H1 (cell line): ENCODE data around the gene TNFAIP1. TPM values are rescaled to one million over a fixed set of nuclear protein-coding genes. Genes with fewer than 3 reads are reported as not detected.

ENCODE experiments used
- CTCF ChIA-PET: fragments of 300-600 bp; sonication (Branson Sonifier 250); formaldehyde crosslinking; loops from one replicate; lab custom pipeline; 2021; ENCODE audit not compliant: partially characterized antibody; lab: Charles Lee
- POLR2A ChIA-PET: fragments of 300-600 bp; sonication (Branson Sonifier 250); formaldehyde crosslinking; loops from one replicate; lab custom pipeline; 2021; ENCODE audit warnings: inconsistent platforms; ENCODE audit not compliant: partially characterized antibody; lab: Charles Lee
- DNase-seq, 2 experiments: peaks; one replicate each; pipeline versions ENCODE4 v3.0.0 to v3.0.0-alpha.2; 2010 to 2022; ENCODE audit warnings: low spot score in 2 of 2, low read depth in 1 of 2, mixed read lengths in 1 of 2
- FAIRE-seq: peaks from 2 replicates; lab custom pipeline; 2011; peaks lifted over from hg19 to GRCh38; lab: Jason Lieb, UNC
- H2AFZ ChIP-seq: 2 replicates; pipeline ENCODE4 v1.8.1; 2012; ENCODE audit warnings: low read length, inconsistent platforms
- H2AK5ac ChIP-seq: 2 replicates; pipeline ENCODE4 v1.6.1; 2013; ENCODE audit warnings: low read depth, low read length
- H2BK120ac ChIP-seq: replicated peaks from 2 replicates; pipeline ENCODE3; 2013; ENCODE audit warnings: low read depth, low read length, inconsistent platforms
- H2BK12ac ChIP-seq: 2 replicates; pipeline ENCODE4 v1.6.1; 2013; ENCODE audit warnings: low read depth, low read length
- H2BK15ac ChIP-seq: 2 replicates; pipeline ENCODE4 v1.6.1; 2013; ENCODE audit warnings: low read length
- H2BK20ac ChIP-seq: 2 replicates; pipeline ENCODE4 v1.6.1; 2013; ENCODE audit warnings: low read length
- H2BK5ac ChIP-seq: 2 replicates; pipeline ENCODE4 v1.6.1; 2013; ENCODE audit warnings: low read depth, low read length
- H3K14ac ChIP-seq: 2 replicates; pipeline ENCODE4 v1.6.1; 2013; ENCODE audit warnings: inconsistent platforms; ENCODE audit not compliant: insufficient read length
- H3K18ac ChIP-seq: 2 replicates; pipeline ENCODE4 v1.6.1; 2013; ENCODE audit warnings: low read length; ENCODE audit errors: extremely low read depth
- H3K23ac ChIP-seq: 2 replicates; pipeline ENCODE4 v1.6.1; 2013; ENCODE audit warnings: inconsistent platforms; ENCODE audit not compliant: insufficient read length
- H3K23me2 ChIP-seq: 2 replicates; pipeline ENCODE4 v1.6.1; 2013; ENCODE audit warnings: low read depth, low read length
- H3K27ac ChIP-seq: 2 replicates; pipeline ENCODE4 v1.6.1; 2011; ENCODE audit warnings: low read depth, low read length, inconsistent platforms
- H3K27me3 ChIP-seq, 4 experiments: replicated peaks in 1 of 4; 1 replicate in 1 of 4; 2 replicates in 3 of 4; pipeline versions ENCODE4 v1.6.1 to v1.8.1; 2011 to 2013; ENCODE audit warnings: low read length in 3 of 4, mild to moderate bottlenecking in 3 of 4, inconsistent platforms in 2 of 4, mixed read lengths in 2 of 4, moderate library complexity in 1 of 4; ENCODE audit not compliant: control insufficient read depth in 3 of 4, insufficient read depth in 3 of 4; ENCODE audit errors: extremely low read depth in 1 of 4
- H3K36me3 ChIP-seq, 4 experiments: 2 replicates each; pipeline versions ENCODE4 v1.6.1 to v1.8.1; 2011 to 2013; ENCODE audit warnings: mild to moderate bottlenecking in 4 of 4, low read length in 3 of 4, moderate library complexity in 2 of 4, control low read depth in 1 of 4, inconsistent platforms in 1 of 4; ENCODE audit not compliant: insufficient read depth in 4 of 4, control insufficient read depth in 2 of 4
- H3K4ac ChIP-seq: replicated peaks from 2 replicates; pipeline ENCODE3; 2013; ENCODE audit warnings: low read length, low read depth, mixed read lengths, inconsistent platforms; ENCODE audit not compliant: insufficient read length
- H3K4me1 ChIP-seq, 4 experiments: replicated peaks in 1 of 4; 1 replicate in 1 of 4; 2 replicates in 3 of 4; pipeline versions ENCODE4 v1.6.1 to v1.8.1; 2011 to 2013; ENCODE audit warnings: low read length in 3 of 4, inconsistent platforms in 2 of 4, mixed read lengths in 1 of 4; ENCODE audit not compliant: insufficient read depth in 4 of 4, control insufficient read depth in 3 of 4
- H3K4me2 ChIP-seq, 2 experiments: 2 replicates each; pipeline versions ENCODE4 v1.6.1 to v1.8.1; 2011 to 2013; ENCODE audit warnings: low read depth in 2 of 2, low read length in 2 of 2, control low read depth in 1 of 2, inconsistent platforms in 1 of 2, mild to moderate bottlenecking in 1 of 2; ENCODE audit not compliant: insufficient read depth in 1 of 2
- H3K4me3 ChIP-seq, 4 experiments: fragments of 200-600, 300-600 bp in 1 of 4; sonication (generic), shearing (Covaris generic), sonication (Bioruptor Twin) in 1 of 4; 2 replicates each; pipeline versions ENCODE4 v1.5.1 to v1.8.1; 2011 to 2016; ENCODE audit warnings: low read length in 4 of 4, low read depth in 3 of 4, control low read depth in 2 of 4, inconsistent platforms in 2 of 4, mild to moderate bottlenecking in 2 of 4, mixed read lengths in 1 of 4, moderate library complexity in 1 of 4; ENCODE audit not compliant: insufficient read depth in 2 of 4; ENCODE audit errors: extremely low read depth in 1 of 4
- H3K56ac ChIP-seq: replicated peaks from 2 replicates; pipeline ENCODE3; 2013; ENCODE audit warnings: low read depth, mild to moderate bottlenecking, mixed read lengths, low read length, inconsistent platforms; ENCODE audit not compliant: insufficient read length
- H3K79me1 ChIP-seq: 2 replicates; pipeline ENCODE4 v1.6.1; 2013; ENCODE audit warnings: low read depth, low read length, control low read depth
- H3K79me2 ChIP-seq, 2 experiments: 2 replicates each; pipeline versions ENCODE4 v1.6.1 to v1.8.1; 2012 to 2013; ENCODE audit warnings: low read length in 2 of 2, mild to moderate bottlenecking in 2 of 2, inconsistent platforms in 1 of 2; ENCODE audit not compliant: insufficient read depth in 2 of 2, control insufficient read depth in 1 of 2
- H3K9ac ChIP-seq, 4 experiments: replicated peaks in 1 of 4; 1 replicate in 1 of 4; 2 replicates in 3 of 4; pipeline versions ENCODE4 v1.6.1 to v1.8.1; 2011 to 2013; ENCODE audit warnings: low read depth in 3 of 4, low read length in 3 of 4, control low read depth in 2 of 4, mild to moderate bottlenecking in 2 of 4, moderate library complexity in 2 of 4, inconsistent platforms in 1 of 4; ENCODE audit errors: extremely low read depth in 1 of 4
- H3K9me3 ChIP-seq, 2 experiments: 2 replicates each; pipeline versions ENCODE4 v1.6.1 to v1.8.1; 2012 to 2013; ENCODE audit warnings: mild to moderate bottlenecking in 2 of 2, moderate library complexity in 2 of 2, control low read depth in 1 of 2, inconsistent platforms in 1 of 2, low read depth in 1 of 2, low read length in 1 of 2, mixed read lengths in 1 of 2; ENCODE audit not compliant: insufficient read depth in 2 of 2
- H4K20me1 ChIP-seq, 2 experiments: replicated peaks in 1 of 2; 2 replicates each; pipeline versions ENCODE3 to v1.8.1; 2011 to 2013; ENCODE audit warnings: inconsistent platforms in 2 of 2, low read length in 2 of 2, mild to moderate bottlenecking in 1 of 2; ENCODE audit not compliant: insufficient read depth in 2 of 2, control insufficient read depth in 1 of 2
- H4K5ac ChIP-seq: 2 replicates; pipeline ENCODE4 v1.6.1; 2013; ENCODE audit warnings: low read length, low read depth, mixed read lengths, inconsistent platforms; ENCODE audit not compliant: insufficient read length
- H4K8ac ChIP-seq: 2 replicates; pipeline ENCODE4 v1.8.0; 2013; ENCODE audit warnings: mild to moderate bottlenecking, moderate library complexity, low read length, inconsistent platforms; ENCODE audit not compliant: insufficient read depth; ENCODE audit errors: extremely low read depth
- H4K91ac ChIP-seq: replicated peaks from 2 replicates; pipeline ENCODE3; 2013; ENCODE audit warnings: low read length, mixed read lengths, inconsistent platforms; ENCODE audit not compliant: insufficient read length
- BCL11A ChIP-seq, 2 experiments: IDR thresholded peaks; one replicate each; pipeline ENCODE4 v1.6.1; 2011; ENCODE audit warnings: low read depth in 2 of 2, low read length in 2 of 2, mild to moderate bottlenecking in 2 of 2
- BRCA1 ChIP-seq: IDR thresholded peaks from 2 replicates; pipeline ENCODE4 v1.6.1; 2012; ENCODE audit warnings: low read depth, low read length, improper control_type of control experiment
- CBX8 ChIP-seq: fragments of 300-800, 300-1000 bp; sonication (generic); IDR thresholded peaks from 2 replicates; pipeline ENCODE4 v1.7.1; 2016; ENCODE audit warnings: low read depth, low read length, borderline replicate concordance
- EGR1 ChIP-seq: IDR thresholded peaks from 2 replicates; pipeline ENCODE4 v1.6.1; 2011; ENCODE audit warnings: low read depth, low read length, borderline replicate concordance
- EZH2 ChIP-seq: fragments of 200-600 bp; sonication (generic); IDR thresholded peaks from 2 replicates; pipeline ENCODE4 v1.7.1; 2012; ENCODE audit warnings: low read depth, mild to moderate bottlenecking, moderate library complexity, low read length, inconsistent platforms; ENCODE audit not compliant: severe bottlenecking
- GTF2F1 ChIP-seq: IDR thresholded peaks from 2 replicates; pipeline ENCODE4 v1.6.1; 2012; ENCODE audit warnings: low read depth, low read length, improper control_type of control experiment, borderline replicate concordance
- SIX5 ChIP-seq: IDR thresholded peaks from 2 replicates; pipeline ENCODE4 v1.6.1; 2011; ENCODE audit warnings: mild to moderate bottlenecking, low read depth, low read length
- SP2 ChIP-seq: IDR thresholded peaks from 2 replicates; pipeline ENCODE4 v1.6.1; 2012; ENCODE audit warnings: mild to moderate bottlenecking, low read length, inconsistent platforms
- SUZ12 ChIP-seq: fragments of 200-600 bp; sonication (generic); IDR thresholded peaks from 2 replicates; pipeline ENCODE4 v1.6.1; 2012; ENCODE audit warnings: mild to moderate bottlenecking, inconsistent platforms, low read length, moderate library complexity, mixed read lengths
- TAF7 ChIP-seq: optimal IDR thresholded peaks from 2 replicates; pipeline ENCODE3; 2011; ENCODE audit warnings: low read depth, mild to moderate bottlenecking, inconsistent platforms, low read length, moderate library complexity, borderline replicate concordance
- TCF12 ChIP-seq: IDR thresholded peaks from 2 replicates; pipeline ENCODE4 v1.6.1; 2011; ENCODE audit warnings: low read depth, mild to moderate bottlenecking, low read length
- WGBS, 2 experiments: shearing (Covaris generic) in 1 of 2; methylation state at CpG; one replicate each; pipeline versions ENCODE4 v1.1.6 to v1.1.7; 2013 to 2015; ENCODE audit warnings: low lambda C conversion rate in 2 of 2, mixed read lengths in 2 of 2, inconsistent platforms in 1 of 2, low coverage in 1 of 2, missing lambda C conversion rate in 1 of 2; ENCODE audit not compliant: insufficient replicate concordance in 2 of 2, insufficient coverage in 1 of 2, insufficient read length in 1 of 2; ENCODE audit errors: extremely low coverage in 1 of 2, missing lambda C conversion rate in 1 of 2; 5-methylcytosine and 5-hydroxymethylcytosine counted together
- polyA plus RNA-seq, 7 experiments: library from polyadenylated mRNA; depleted of rRNA in 3 of 7; stranded (reverse) in 5 of 7; unstranded in 2 of 7; fragments of >200 nt in 5 of 7; fragments of 200-250 nt in 2 of 7; gene quantifications; 1 replicate in 5 of 7; 2 replicates in 1 of 7; 4 replicates in 1 of 7; pipeline versions ENCODE4 v1.2.1 to v1.2.3, GENCODE V29; 2011 to 2013; ENCODE audit warnings: missing spikeins in 2 of 7, mixed read lengths in 2 of 7
- total RNA-seq: library from RNA; stranded (reverse); fragmentation: NEBNext Ultra II Directional; extraction: Animal tissue kit (Norgen Biotek cat#: 25700); gene quantifications from 2 replicates; pipeline ENCODE4 v1.2.1, GENCODE V29; 2021
- TF ChIP-seq, protein P1 (sequence below): IDR thresholded peaks from 2 replicates; pipeline ENCODE4 v1.6.1; 2012; ENCODE audit warnings: inconsistent platforms
- TF ChIP-seq, protein P2 (sequence below): IDR thresholded peaks from 2 replicates; pipeline ENCODE4 v1.6.1; 2011; ENCODE audit warnings: low read depth, mild to moderate bottlenecking, low read length; ENCODE audit not compliant: insufficient read depth

Gene TNFAIP1
- total and polyA plus RNA-seq, 2 of the 8 experiments (the other 6 are each of a cell fraction or from before 2014, with no cell fraction given) = 16.9 to 19.5 TPM

DNA sequence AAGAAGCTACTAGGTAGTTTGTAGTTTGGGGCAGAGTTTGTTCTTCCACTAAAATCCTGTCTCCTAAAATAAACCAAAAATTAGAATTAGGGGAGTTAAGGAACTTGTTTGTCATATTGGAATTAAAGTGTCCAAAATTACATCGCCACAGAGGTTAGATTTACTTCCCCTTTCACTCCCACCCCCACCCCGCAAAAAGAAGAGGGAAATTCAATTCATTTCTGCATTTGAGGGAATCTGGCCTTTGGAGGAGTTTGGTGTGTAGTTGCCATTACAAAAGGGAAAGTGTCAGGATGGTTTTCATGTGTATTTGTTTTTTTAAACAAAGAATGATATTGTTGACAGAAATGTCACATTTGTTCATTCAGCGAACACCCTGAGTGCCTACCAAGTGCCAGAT lies 10.8 kb upstream of the TNFAIP1 start:
- no peak overlapping the region for H3K14ac ChIP-seq
- DNase-seq = no peak
- 90% methylated on average over 3 of the region's 3 CpGs; no CpG with 5 or more reads in 1 of the 2 experiments for WGBS, 2 experiments
- no peak overlapping the region for H3K56ac ChIP-seq
- no peak overlapping the region for H3K27ac ChIP-seq
- no peak overlapping the region for H2AK5ac ChIP-seq
- H3K4me1 ChIP-seq = peaks cover 0 to 7% (median 3%) of the 10 kb centered on the region in 4 experiments; a peak in 2 of 7 replicates
- no peak overlapping the region for H4K91ac ChIP-seq
- H3K79me2 ChIP-seq = peaks cover 35 to 70% of the 10 kb centered on the region in 2 experiments
- no peak overlapping the region for H3K4ac ChIP-seq
- no peak overlapping the region for H3K4me3 ChIP-seq
- no peak overlapping the region for H2BK15ac ChIP-seq
- no peaks in the 10 kb centered on the region for H3K9me3 ChIP-seq
- peaks cover 6 to 22% of the 10 kb centered on the region in 2 experiments for H4K20me1 ChIP-seq
- no peak overlapping the region for H2BK12ac ChIP-seq
- ChIA-PET POLR2A (interaction anchor here (0.7 to 2.1 kb wide), 4 partner anchors 10 to 33 kb away, joined by 3 to 8 read pairs (median 5); partner anchors contain the start of genes IFT20, POLDIP2 and TNFAIP1), CTCF (no interaction called here)
- H3K18ac ChIP-seq = no peak overlapping the region
- H2BK120ac ChIP-seq = no peak overlapping the region
- H2BK20ac ChIP-seq = no peak overlapping the region
- no peak overlapping the region for H3K9ac ChIP-seq
- no peak overlapping the region for H3K4me2 ChIP-seq
- no peaks in the 10 kb centered on the region for H3K27me3 ChIP-seq
- H3K23me2 ChIP-seq = peaks cover 2% of the 10 kb centered on the region; the same call in 1 of the 2 replicates
- 0 out of 2 replicates have a peak, but pooled peaks cover 4% of the 10 kb centered on the region for H3K79me1 ChIP-seq
- H4K5ac ChIP-seq = no peak overlapping the region
- H3K36me3 ChIP-seq = peaks cover 10 to 44% (median 32%) of the 10 kb centered on the region in 4 experiments
- H2AFZ ChIP-seq = no peak overlapping the region
- no peak for FAIRE-seq
- H4K8ac ChIP-seq = no peak overlapping the region
- no peak overlapping the region for H2BK5ac ChIP-seq
- no peak overlapping the region for H3K23ac ChIP-seq
- TF ChIP-seq BCL11A (IDR thresholded peaks at IDR 0.05; ENCODE audit: low read depth in 2 of 2, low read length in 2 of 2) = no peak
- TF ChIP-seq CBX8 = no peak
- no peak for TF ChIP-seq EGR1
- TF ChIP-seq SP2 = no peak
- TF ChIP-seq GTF2F1 = no peak
- no peak for TF ChIP-seq EZH2
- TF ChIP-seq, protein P1, sequence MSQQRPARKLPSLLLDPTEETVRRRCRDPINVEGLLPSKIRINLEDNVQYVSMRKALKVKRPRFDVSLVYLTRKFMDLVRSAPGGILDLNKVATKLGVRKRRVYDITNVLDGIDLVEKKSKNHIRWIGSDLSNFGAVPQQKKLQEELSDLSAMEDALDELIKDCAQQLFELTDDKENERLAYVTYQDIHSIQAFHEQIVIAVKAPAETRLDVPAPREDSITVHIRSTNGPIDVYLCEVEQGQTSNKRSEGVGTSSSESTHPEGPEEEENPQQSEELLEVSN = no peak
- TF ChIP-seq, protein P2, sequence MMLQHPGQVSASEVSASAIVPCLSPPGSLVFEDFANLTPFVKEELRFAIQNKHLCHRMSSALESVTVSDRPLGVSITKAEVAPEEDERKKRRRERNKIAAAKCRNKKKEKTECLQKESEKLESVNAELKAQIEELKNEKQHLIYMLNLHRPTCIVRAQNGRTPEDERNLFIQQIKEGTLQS = no peak
- no peak for TF ChIP-seq TAF7
- no peak for TF ChIP-seq SUZ12
- no peak for TF ChIP-seq BRCA1
- TF ChIP-seq SIX5 = no peak
- TF ChIP-seq TCF12 = no peak
